Measurements from ENCODE around the gene CEP55. TPM values are rescaled to one million over a fixed set of nuclear protein-coding genes. Genes with fewer than 3 reads are reported as not detected.

The CEP55 gene
- total RNA-seq, 1 experiment from 2014 or later: 62.6 TPM

GRCh38 chr10:93457511-93457910 lies 38.9 kb upstream of the CEP55 start:
- no peak overlapping the region for H3K4me2 ChIP-seq (ENCODE audit: low read length)
- H3K27ac ChIP-seq (ENCODE audit: low read length): no peak overlapping the region
- CTCF ChIA-PET: no interaction called here
- DNase-seq (no peak), ATAC-seq (no peak)
- H4K20me1 ChIP-seq (ENCODE audit: low read length): no peaks in the 10 kb centered on the region
- BruUV-seq (replicated peaks): no TSS peak
- peaks cover 9% of the 10 kb centered on the region for H3F3A ChIP-seq (ENCODE audit: low read length, unreplicated experiment)
- H3K27me3 ChIP-seq (ENCODE audit: low read length): no peaks in the 10 kb centered on the region
- TF ChIP-seq EZH2 (IDR thresholded peaks at IDR 0.05; ENCODE audit: low read length, unreplicated experiment): no peak
- no peak for TF ChIP-seq CTCF (conservative IDR thresholded peaks at IDR 0.05; ENCODE audit: low read depth, low read length)
- TF ChIP-seq EZH2phosphoT487 (IDR thresholded peaks at IDR 0.05; ENCODE audit: borderline replicate concordance, low read length): no peak
- intact Hi-C loops (cut with micrococcal nuclease): no loop called here
- H3K9me2 ChIP-seq (replicated peaks; ENCODE audit: low read length): no peaks in the 10 kb centered on the region
- POLR2A ChIA-PET (ENCODE audit: unreplicated experiment): no interaction called here
- peaks cover 40% of the 10 kb centered on the region for H3K4me1 ChIP-seq (ENCODE audit: insufficient read depth, low read length)
- no peak overlapping the region for H2AFZ ChIP-seq (ENCODE audit: low read length)
- no peak overlapping the region for H3K4me3 ChIP-seq (ENCODE audit: low read length)
- no peaks in the 10 kb centered on the region for H3K9me3 ChIP-seq (ENCODE audit: low read length)
- H3K36me3 ChIP-seq (ENCODE audit: low read depth, low read length): peaks cover 59% of the 10 kb centered on the region
- H3K9ac ChIP-seq (ENCODE audit: low read length): no peak overlapping the region
- H3K79me2 ChIP-seq (ENCODE audit: low read length): peaks cover 82% of the 10 kb centered on the region

GRCh38 chr10:93458821-93459257 lies 37.6 kb upstream of the CEP55 start:
- Histone ChIP-seq H3K36me3 (ENCODE audit: low read depth, low read length) (peaks cover 51% of the 10 kb centered on the region), H2AFZ (ENCODE audit: low read length) (no peak overlapping the region), H3F3A (ENCODE audit: low read length, unreplicated experiment) (peaks cover 10% of the 10 kb centered on the region), H3K9me3 (ENCODE audit: low read length) (no peaks in the 10 kb centered on the region), H3K9ac (ENCODE audit: low read length) (peak overlapping the region; percentile 50), H4K20me1 (ENCODE audit: low read length) (no peaks in the 10 kb centered on the region), H3K4me2 (ENCODE audit: low read length) (peak overlapping the region; percentile 67), H3K4me1 (ENCODE audit: insufficient read depth, low read length) (peaks cover 47% of the 10 kb centered on the region), H3K9me2 (replicated peaks; ENCODE audit: low read length) (no peaks in the 10 kb centered on the region), H3K27ac (ENCODE audit: low read length) (peak overlapping the region; percentile 93), H3K27me3 (ENCODE audit: low read length) (no peaks in the 10 kb centered on the region), H3K4me3 (ENCODE audit: low read length) (peak overlapping the region; percentile 38; the same call in 1 of the 2 replicates), H3K79me2 (ENCODE audit: low read length) (peaks cover 85% of the 10 kb centered on the region)
- CTCF ChIA-PET: interaction anchor here (1.0 kb wide), 1 partner anchor 24 kb away, joined by 4 read pairs; the partner anchor contains the start of gene MYOF
- TF ChIP-seq CTCF (conservative IDR thresholded peaks at IDR 0.05; ENCODE audit: low read depth, low read length) (no peak), EZH2 (IDR thresholded peaks at IDR 0.05; ENCODE audit: low read length, unreplicated experiment) (no peak), EZH2phosphoT487 (IDR thresholded peaks at IDR 0.05; ENCODE audit: borderline replicate concordance, low read length) (no peak)
- no TSS peak for BruUV-seq (replicated peaks)
- peak; percentile 76 for ATAC-seq
- POLR2A ChIA-PET (ENCODE audit: unreplicated experiment): interaction anchor here (0.6 to 1.7 kb wide), 4 partner anchors 12 to 23 kb away, joined by 4 to 10 read pairs (median 8); partner anchors contain the start of gene MYOF
- peak; percentile 96 for DNase-seq
- intact Hi-C loops (cut with micrococcal nuclease): loop anchor here (2.0 kb wide), 1 partner anchor 22 kb away; no protein-coding TSS in a partner anchor

GRCh38 chr10:93459466-93459865 lies 36.9 kb upstream of the CEP55 start:
- DNase-seq: no peak
- Histone ChIP-seq H3K4me2 (ENCODE audit: low read length) (peak overlapping the region; percentile 64), H3K79me2 (ENCODE audit: low read length) (peaks cover 86% of the 10 kb centered on the region), H3F3A (ENCODE audit: low read length, unreplicated experiment) (peaks cover 15% of the 10 kb centered on the region), H3K36me3 (ENCODE audit: low read depth, low read length) (peaks cover 46% of the 10 kb centered on the region), H3K4me1 (ENCODE audit: insufficient read depth, low read length) (peaks cover 53% of the 10 kb centered on the region), H3K9ac (ENCODE audit: low read length) (peak overlapping the region; percentile 50), H2AFZ (ENCODE audit: low read length) (no peak overlapping the region), H4K20me1 (ENCODE audit: low read length) (no peaks in the 10 kb centered on the region), H3K4me3 (ENCODE audit: low read length) (peak overlapping the region; percentile 38; the same call in 1 of the 2 replicates), H3K9me3 (ENCODE audit: low read length) (no peaks in the 10 kb centered on the region), H3K27me3 (ENCODE audit: low read length) (no peaks in the 10 kb centered on the region), H3K27ac (ENCODE audit: low read length) (peak overlapping the region; percentile 93), H3K9me2 (replicated peaks; ENCODE audit: low read length) (no peaks in the 10 kb centered on the region)
- TF ChIP-seq CTCF (conservative IDR thresholded peaks at IDR 0.05; ENCODE audit: low read depth, low read length) (no peak), EZH2 (IDR thresholded peaks at IDR 0.05; ENCODE audit: low read length, unreplicated experiment) (no peak), EZH2phosphoT487 (IDR thresholded peaks at IDR 0.05; ENCODE audit: borderline replicate concordance, low read length) (no peak)
- intact Hi-C loops (cut with micrococcal nuclease): loop anchor here (2.0 kb wide), 1 partner anchor 23 kb away; no protein-coding TSS in a partner anchor
- ATAC-seq: no peak
- BruUV-seq (replicated peaks): no TSS peak
- CTCF ChIA-PET: interaction anchor here (1.0 kb wide), 1 partner anchor 23 kb away, joined by 4 read pairs; the partner anchor contains the start of gene MYOF
- POLR2A ChIA-PET (ENCODE audit: unreplicated experiment): interaction anchor here (0.6 to 1.7 kb wide), 3 partner anchors 12 to 49 kb away, joined by 3 to 10 read pairs (median 4); partner anchors contain the start of gene MYOF
